GM23248 (cell line): ENCODE results near the gene DNAI2.

Experiments used
- EZH2 ChIP-seq: fragments of 200-600 bp; sonication (generic); IDR thresholded peaks from 2 replicates; pipeline ENCODE4 v1.6.1; 2018; ENCODE audit warnings: antibody characterized with exemption, mild to moderate bottlenecking; ENCODE audit not compliant: insufficient read depth, poor library complexity, severe bottlenecking
- EZH2phosphoT487 ChIP-seq: fragments of 200-600 bp; sonication (generic); IDR thresholded peaks from 2 replicates; pipeline ENCODE4 v1.6.1; 2018; ENCODE audit warnings: antibody characterized with exemption, moderate library complexity, mild to moderate bottlenecking, low read depth; ENCODE audit not compliant: insufficient read depth

DNA sequence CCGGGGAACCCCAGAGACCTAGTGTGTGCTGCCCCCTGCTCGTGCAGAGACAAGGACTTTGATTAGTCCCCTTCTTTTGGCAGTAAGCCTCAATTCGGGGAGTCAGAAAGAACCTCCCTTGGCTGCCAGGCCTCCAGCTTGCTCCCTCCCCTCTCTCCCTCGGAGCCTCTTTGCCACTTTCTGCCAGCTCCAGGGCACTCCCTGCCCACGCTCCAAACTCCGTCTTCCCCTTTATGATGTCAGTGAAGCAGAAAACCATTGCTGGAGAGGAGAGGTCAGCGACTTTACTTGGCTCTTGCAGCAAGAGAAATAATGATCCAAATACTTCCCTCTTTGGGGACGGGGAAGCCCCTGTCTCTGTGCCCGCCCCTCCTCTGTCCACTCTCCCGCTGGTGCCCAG, 32.6 kb upstream of the DNAI2 start:
- TF ChIP-seq EZH2 (no peak), EZH2phosphoT487 (no peak)
